ENCODE measurements around the gene SMYD5. TPM values are rescaled to one million over a fixed set of nuclear protein-coding genes. Genes with fewer than 3 reads are reported as not detected.

SMYD5 gene
- polyA plus RNA-seq, 1 experiment, result 19.5 TPM

DNA sequence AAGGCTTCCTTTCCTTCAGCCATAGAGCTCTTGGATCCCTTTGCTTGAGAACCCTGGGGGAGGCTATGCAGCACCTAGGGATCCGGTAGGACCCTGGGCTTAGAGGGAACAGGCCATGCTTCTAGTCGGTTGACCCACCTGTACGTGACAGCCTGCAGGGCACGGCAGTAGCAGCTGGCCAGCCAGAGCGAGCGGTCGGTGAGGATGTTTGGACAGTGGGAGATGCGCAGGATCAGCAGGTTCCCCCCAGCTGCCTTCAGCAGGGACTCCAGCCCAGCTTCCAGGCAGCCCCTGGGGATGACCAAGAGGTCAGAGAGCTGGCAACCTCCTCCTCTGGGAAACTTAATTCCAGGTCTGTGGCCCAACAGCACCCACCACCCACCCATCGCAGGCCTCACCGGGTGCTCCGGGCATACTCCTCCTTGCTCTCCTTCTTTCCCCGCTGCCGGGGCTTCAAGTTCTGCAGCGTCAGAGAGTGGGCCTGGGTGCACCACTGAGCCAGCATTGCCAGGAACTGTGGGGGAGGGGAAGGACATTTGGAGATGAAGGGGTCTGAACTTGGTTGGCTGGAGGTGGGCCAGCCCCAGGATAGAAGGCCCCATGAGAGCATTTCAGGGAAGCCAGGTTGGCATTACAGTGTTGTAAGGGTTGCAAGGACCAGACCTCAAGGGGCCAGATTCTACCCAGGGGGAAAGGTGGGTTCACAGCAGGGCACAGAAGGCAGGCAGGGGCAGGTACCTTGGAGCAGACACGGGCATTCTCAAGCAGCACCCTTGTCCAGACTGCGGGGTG is 49.7 kb downstream of the SMYD5 start:
- H3K36me3 ChIP-seq (ENCODE audit: control insufficient read depth, insufficient read depth, low read length), result peaks cover 3% of the 10 kb centered on the region; the same call in 1 of the 2 replicates
- ChIA-PET CTCF (no interaction called here), POLR2A (no interaction called here)
- peaks cover 8% of the 10 kb centered on the region for H3K27me3 ChIP-seq (ENCODE audit: control insufficient read depth, insufficient read depth, low read length)
- no peak overlapping the region for H3K4me3 ChIP-seq (ENCODE audit: low read depth, low read length)
- TF ChIP-seq, protein P1, sequence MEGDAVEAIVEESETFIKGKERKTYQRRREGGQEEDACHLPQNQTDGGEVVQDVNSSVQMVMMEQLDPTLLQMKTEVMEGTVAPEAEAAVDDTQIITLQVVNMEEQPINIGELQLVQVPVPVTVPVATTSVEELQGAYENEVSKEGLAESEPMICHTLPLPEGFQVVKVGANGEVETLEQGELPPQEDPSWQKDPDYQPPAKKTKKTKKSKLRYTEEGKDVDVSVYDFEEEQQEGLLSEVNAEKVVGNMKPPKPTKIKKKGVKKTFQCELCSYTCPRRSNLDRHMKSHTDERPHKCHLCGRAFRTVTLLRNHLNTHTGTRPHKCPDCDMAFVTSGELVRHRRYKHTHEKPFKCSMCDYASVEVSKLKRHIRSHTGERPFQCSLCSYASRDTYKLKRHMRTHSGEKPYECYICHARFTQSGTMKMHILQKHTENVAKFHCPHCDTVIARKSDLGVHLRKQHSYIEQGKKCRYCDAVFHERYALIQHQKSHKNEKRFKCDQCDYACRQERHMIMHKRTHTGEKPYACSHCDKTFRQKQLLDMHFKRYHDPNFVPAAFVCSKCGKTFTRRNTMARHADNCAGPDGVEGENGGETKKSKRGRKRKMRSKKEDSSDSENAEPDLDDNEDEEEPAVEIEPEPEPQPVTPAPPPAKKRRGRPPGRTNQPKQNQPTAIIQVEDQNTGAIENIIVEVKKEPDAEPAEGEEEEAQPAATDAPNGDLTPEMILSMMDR (IDR thresholded peaks at IDR 0.05; ENCODE audit: insufficient read depth, low read depth, low read length), result no peak
- no peak for DNase-seq (ENCODE audit: low read depth)

DNA sequence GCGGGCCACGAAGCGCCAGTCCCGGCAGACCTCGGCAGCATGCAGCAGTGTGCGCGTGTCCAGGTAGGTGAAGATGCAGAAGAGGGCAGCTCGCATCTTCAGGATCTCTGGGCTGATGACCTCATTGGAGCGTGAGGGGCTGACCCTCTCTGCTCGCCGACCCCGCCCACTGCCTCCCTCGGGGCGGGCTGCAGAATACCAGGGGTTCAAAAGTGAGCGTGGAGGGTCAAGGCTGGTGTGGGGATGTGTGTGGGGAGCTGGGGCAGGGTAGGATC is 50.2 kb downstream of the SMYD5 start:
- TF ChIP-seq, protein P1 (IDR thresholded peaks at IDR 0.05; ENCODE audit: insufficient read depth, low read depth, low read length), result no peak
- no peak for DNase-seq (ENCODE audit: low read depth)
- Histone ChIP-seq H3K27me3 (ENCODE audit: control insufficient read depth, insufficient read depth, low read length) (peaks cover 11% of the 10 kb centered on the region), H3K4me3 (ENCODE audit: low read depth, low read length) (no peak overlapping the region), H3K36me3 (ENCODE audit: control insufficient read depth, insufficient read depth, low read length) (peaks cover 3% of the 10 kb centered on the region; the same call in 1 of the 2 replicates)
- ChIA-PET POLR2A (no interaction called here), CTCF (no interaction called here)

DNA sequence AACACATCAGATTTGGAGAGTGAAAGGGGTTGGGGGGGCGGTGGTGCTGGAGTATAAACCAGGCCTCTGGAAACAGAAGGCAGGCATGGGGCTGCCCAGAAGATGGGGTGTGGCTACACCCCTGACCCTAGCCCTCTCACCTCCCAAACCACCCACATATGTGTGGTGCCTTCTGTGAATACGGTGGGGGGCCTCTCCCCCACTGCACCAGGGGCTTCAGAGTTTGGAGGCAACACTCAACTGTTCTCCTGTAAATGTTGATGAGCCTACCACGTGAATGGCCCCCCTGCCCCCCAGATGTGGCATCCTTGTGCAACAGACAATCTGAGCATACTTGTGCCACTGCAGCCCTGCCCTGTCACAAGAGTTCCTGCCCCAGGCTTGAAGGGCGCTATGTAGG is 50.7 kb downstream of the SMYD5 start:
- Histone ChIP-seq H3K27me3 (ENCODE audit: control insufficient read depth, insufficient read depth, low read length) (peaks cover 13% of the 10 kb centered on the region), H3K36me3 (ENCODE audit: control insufficient read depth, insufficient read depth, low read length) (peaks cover 3% of the 10 kb centered on the region; the same call in 1 of the 2 replicates), H3K4me3 (ENCODE audit: low read depth, low read length) (no peak overlapping the region)
- CTCF ChIA-PET, result no interaction called here
- POLR2A ChIA-PET, result no interaction called here
- TF ChIP-seq, protein P1 (IDR thresholded peaks at IDR 0.05; ENCODE audit: insufficient read depth, low read depth, low read length), result no peak
- no peak for DNase-seq (ENCODE audit: low read depth)

DNA sequence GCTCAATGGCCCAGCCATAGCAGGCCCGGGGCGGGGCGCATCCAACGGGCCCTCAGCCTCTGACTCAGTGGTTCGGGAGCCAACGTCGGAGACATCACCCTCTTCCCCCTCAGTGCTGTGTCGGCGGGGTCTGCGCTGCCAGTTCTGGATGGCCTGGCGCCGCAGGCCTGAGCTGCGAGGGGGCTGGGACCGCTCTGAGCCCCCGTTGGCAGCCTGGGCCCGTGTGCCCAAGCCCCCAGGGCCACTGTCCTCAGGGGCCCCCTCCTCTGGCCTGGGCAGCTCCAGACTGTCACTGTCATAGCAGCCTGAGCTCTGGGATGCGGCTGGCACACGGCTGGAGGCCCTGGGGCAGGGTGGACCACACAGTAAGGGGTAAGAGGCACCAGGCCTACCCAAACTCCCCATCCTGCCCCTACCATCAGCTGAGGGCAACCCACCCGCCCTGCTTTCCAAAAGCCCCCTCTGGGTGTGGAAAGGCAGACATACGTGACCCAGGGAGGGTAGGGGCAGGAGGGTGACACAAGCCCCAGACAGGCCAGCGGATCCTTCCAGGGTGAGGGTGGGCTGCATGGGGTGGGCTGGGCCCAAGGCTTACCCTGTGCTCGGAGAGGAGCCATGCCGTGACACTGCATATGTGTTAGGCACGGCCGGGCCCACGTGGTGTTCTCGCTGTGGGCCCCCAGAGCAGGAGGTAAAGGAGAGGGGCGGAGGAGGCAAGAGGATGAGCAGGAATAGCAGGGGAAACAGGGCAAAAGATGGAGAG is 51.4 kb downstream of the SMYD5 start:
- POLR2A ChIA-PET, result no interaction called here

More for the DNA sequence above, 51.4 kb downstream of the SMYD5 start:
- peaks cover 15% of the 10 kb centered on the region for H3K27me3 ChIP-seq (ENCODE audit: control insufficient read depth, insufficient read depth, low read length)
- no peak for DNase-seq (ENCODE audit: low read depth)
- TF ChIP-seq, protein P1 (IDR thresholded peaks at IDR 0.05; ENCODE audit: insufficient read depth, low read depth, low read length), result no peak
- CTCF ChIA-PET, result no interaction called here
- peaks cover 3% of the 10 kb centered on the region; the same call in 1 of the 2 replicates for H3K36me3 ChIP-seq (ENCODE audit: control insufficient read depth, insufficient read depth, low read length)
- no peak overlapping the region for H3K4me3 ChIP-seq (ENCODE audit: low read depth, low read length)

Measured in BJ (cell line).